A549 (cell line): ENCODE data around the gene FLYWCH1. TPM values are rescaled to one million over a fixed set of nuclear protein-coding genes. Genes with fewer than 3 reads are reported as not detected.

ENCODE experiments used
- ATAC-seq, 2 experiments: fragments of 200-7000 bp in 1 of 2; fragments of >200 bp in 1 of 2; cut with Nextera tagmentation in 1 of 2; cut with Tn5 transposase in 1 of 2; 3 replicates each; pipeline versions ENCODE4 v1.8.0 to v1.9.1; 2018 to 2020; ENCODE audit warnings: mild to moderate bottlenecking in 1 of 2, moderate library complexity in 1 of 2
- CTCF ChIA-PET: fragments of 300-600 bp; sonication (Branson Sonifier 250); formaldehyde crosslinking; extraction: SDS; loops from one replicate; lab custom pipeline; 2021; ENCODE audit warnings: antibody characterized with exemption, inconsistent platforms; lab: Yijun Ruan, JAX
- POLR2A ChIA-PET: fragments of 350-600 bp; formaldehyde crosslinking; extraction: SDS; loops from one replicate; lab custom pipeline; 2021; ENCODE audit warnings: antibody characterized with exemption, inconsistent platforms; lab: Yijun Ruan, JAX
- DNase-seq, 2 experiments: peaks; one replicate each; pipeline versions ENCODE4 v3.0.0 to v3.0.0-alpha.2; 2011 to 2016; ENCODE audit warnings: low read depth in 1 of 2, low spot score in 1 of 2
- FAIRE-seq: peaks from 2 replicates; lab custom pipeline; 2011; peaks lifted over from hg19 to GRCh38; lab: Jason Lieb, UNC
- H3K27ac ChIP-seq, 2 experiments: fragments of >200 bp; sonication (Bioruptor Twin); formaldehyde crosslinking; 3 replicates each; pipeline ENCODE4 v1.5.1; 2016 to 2017
- H3K4me1 ChIP-seq: fragments of >200 bp; sonication (Bioruptor Twin); formaldehyde crosslinking; 3 replicates; pipeline ENCODE4 v1.6.1; 2016
- H3K4me2 ChIP-seq: fragments of >200 bp; sonication (Bioruptor Twin); formaldehyde crosslinking; 3 replicates; pipeline ENCODE4 v1.6.1; 2016
- H3K4me3 ChIP-seq: fragments of >200 bp; sonication (Bioruptor Twin); formaldehyde crosslinking; 3 replicates; pipeline ENCODE4 v1.5.1; 2016
- H3K9me3 ChIP-seq: fragments of >200 bp; sonication (Bioruptor Twin); formaldehyde crosslinking; 3 replicates; pipeline ENCODE4 v1.6.1; 2016
- CBX2 ChIP-seq: fragments of 200-600 bp; sonication (generic); IDR thresholded peaks from 2 replicates; pipeline ENCODE4 v1.6.1; 2016; ENCODE audit warnings: low read depth, mild to moderate bottlenecking, borderline replicate concordance
- CEBPB ChIP-seq, 2 experiments: fragments of >200 bp in 1 of 2; sonication (Bioruptor Twin) in 1 of 2; formaldehyde crosslinking in 1 of 2; IDR thresholded peaks; 2 replicates each; pipeline ENCODE4 v1.6.1; 2012 to 2016
- EHF ChIP-seq: fragments of 250-450 bp; sonication (Bioruptor Pico); IDR thresholded peaks from 2 replicates; pipeline ENCODE4 v1.5.0; 2020; ENCODE audit warnings: mild to moderate bottlenecking
- EHMT2 ChIP-seq: fragments of 200-600 bp; sonication (generic); IDR thresholded peaks from 2 replicates; pipeline ENCODE4 v1.6.1; 2016; ENCODE audit warnings: antibody characterized with exemption, low read depth, mild to moderate bottlenecking, moderate library complexity
- EP300 ChIP-seq, 2 experiments: fragments of >200 bp; sonication (Bioruptor Twin); formaldehyde crosslinking; IDR thresholded peaks; 2 replicates in 1 of 2; 3 replicates in 1 of 2; pipeline ENCODE4 v1.6.1; 2016 to 2017
- ESRRA ChIP-seq: fragments of 150-350 bp; IDR thresholded peaks from 2 replicates; pipeline ENCODE4 v1.6.1; 2014; ENCODE audit warnings: mild to moderate bottlenecking, low read length, borderline replicate concordance
- FOSL2 ChIP-seq, 2 experiments: fragments of 450-650 bp in 1 of 2; fragments of >200 bp in 1 of 2; sonication (Bioruptor Twin) in 1 of 2; formaldehyde crosslinking; IDR thresholded peaks; 2 replicates each; pipeline versions ENCODE4 v1.5.0 to v1.6.1; 2016 to 2020; ENCODE audit warnings: mild to moderate bottlenecking in 1 of 2, moderate library complexity in 1 of 2
- FOXS1 ChIP-seq: fragments of 250-450 bp; sonication (Bioruptor Pico); IDR thresholded peaks from 2 replicates; pipeline ENCODE4 v1.5.0; 2020; ENCODE audit warnings: mild to moderate bottlenecking, moderate library complexity
- HEYL ChIP-seq: fragments of 250-450 bp; sonication (Bioruptor Pico); IDR thresholded peaks from 2 replicates; pipeline ENCODE4 v1.8.0; 2021; ENCODE audit warnings: mild to moderate bottlenecking, moderate library complexity
- HOXA7 ChIP-seq: fragments of 250-450 bp; sonication (Bioruptor Pico); IDR thresholded peaks from 2 replicates; pipeline ENCODE4 v1.5.0; 2020; ENCODE audit warnings: mild to moderate bottlenecking, moderate library complexity
- HOXB13 ChIP-seq: fragments of 250-450 bp; sonication (Bioruptor Pico); IDR thresholded peaks from 2 replicates; pipeline ENCODE4 v1.5.0; 2020; ENCODE audit warnings: low read depth, mild to moderate bottlenecking, moderate library complexity
- HOXB5 ChIP-seq: fragments of 250-450 bp; sonication (Bioruptor Pico); IDR thresholded peaks from 2 replicates; pipeline ENCODE4 v1.5.0; 2020; ENCODE audit warnings: mild to moderate bottlenecking, moderate library complexity
- KDM1A ChIP-seq: fragments of 200-600 bp; sonication (generic); IDR thresholded peaks from 2 replicates; pipeline ENCODE4 v1.6.1; 2016; ENCODE audit warnings: low read depth, mild to moderate bottlenecking
- MYC ChIP-seq: IDR thresholded peaks from 2 replicates; pipeline ENCODE4 v1.6.1; 2012; ENCODE audit warnings: mild to moderate bottlenecking, inconsistent platforms, low read length, improper control_type of control experiment, borderline replicate concordance
- NFE2L2 ChIP-seq: fragments of 150-350 bp; conservative IDR thresholded peaks from 2 replicates; pipeline ENCODE4 v1.6.1; 2014; ENCODE audit warnings: low read length
- NPAS2 ChIP-seq: fragments of 250-450 bp; sonication (Bioruptor Pico); IDR thresholded peaks from 2 replicates; pipeline ENCODE4 v1.8.0; 2022; ENCODE audit warnings: mild to moderate bottlenecking, moderate library complexity, borderline replicate concordance
- PHF8 ChIP-seq: fragments of 200-600 bp; sonication (generic); IDR thresholded peaks from 2 replicates; pipeline ENCODE4 v1.6.1; 2016; ENCODE audit warnings: low read depth, mild to moderate bottlenecking, antibody characterized with exemption, moderate library complexity, borderline replicate concordance
- POLR2A ChIP-seq: IDR thresholded peaks from 2 replicates; pipeline ENCODE4 v1.6.1; 2012; ENCODE audit warnings: mild to moderate bottlenecking, low read length
- RAD21 ChIP-seq, 2 experiments: fragments of >200 bp in 1 of 2; sonication (Bioruptor Twin) in 1 of 2; formaldehyde crosslinking in 1 of 2; IDR thresholded peaks in 1 of 2; conservative IDR thresholded peaks in 1 of 2; 2 replicates in 1 of 2; 3 replicates in 1 of 2; pipeline ENCODE4 v1.6.1; 2012 to 2018; ENCODE audit warnings: inconsistent platforms in 1 of 2
- RARB ChIP-seq: fragments of 250-450 bp; sonication (Bioruptor Pico); IDR thresholded peaks from 2 replicates; pipeline ENCODE4 v1.8.0; 2021; ENCODE audit warnings: mild to moderate bottlenecking, moderate library complexity
- RCOR1 ChIP-seq: fragments of 150-350 bp; IDR thresholded peaks from 2 replicates; pipeline ENCODE4 v1.6.1; 2014; ENCODE audit warnings: antibody characterized with exemption, low read length, low read depth
- RFX5 ChIP-seq: fragments of 450-650 bp; IDR thresholded peaks from 2 replicates; pipeline ENCODE4 v1.7.1; 2014; ENCODE audit warnings: antibody characterized with exemption, mild to moderate bottlenecking, moderate library complexity
- RNF2 ChIP-seq: fragments of 200-600 bp; sonication (generic); IDR thresholded peaks from 2 replicates; pipeline ENCODE4 v1.6.1; 2016; ENCODE audit warnings: low read depth, mild to moderate bottlenecking, antibody characterized with exemption, moderate library complexity, borderline replicate concordance
- SMC3 ChIP-seq: fragments of >200 bp; sonication (Bioruptor Twin); formaldehyde crosslinking; IDR thresholded peaks from 3 replicates; pipeline ENCODE4 v1.6.1; 2018; ENCODE audit warnings: inconsistent platforms
- SREBF2 ChIP-seq: fragments of 450-650 bp; IDR thresholded peaks from 2 replicates; pipeline ENCODE4 v1.6.1; 2014; ENCODE audit warnings: mild to moderate bottlenecking, moderate library complexity
- TFCP2L1 ChIP-seq: fragments of 250-450 bp; sonication (Bioruptor Pico); IDR thresholded peaks from 2 replicates; pipeline ENCODE4 v1.5.0; 2021; ENCODE audit warnings: mild to moderate bottlenecking
- ZFP36 ChIP-seq: fragments of 450-650 bp; IDR thresholded peaks from 2 replicates; pipeline ENCODE4 v1.6.1; 2014; ENCODE audit warnings: borderline replicate concordance; ENCODE audit not compliant: partially characterized antibody
- ZSCAN20 ChIP-seq: fragments of 250-450 bp; sonication (Bioruptor Pico); IDR thresholded peaks from 2 replicates; pipeline ENCODE4 v1.8.0; 2022; ENCODE audit warnings: mild to moderate bottlenecking, moderate library complexity
- WGBS: methylation state at CpG from one replicate; pipeline ENCODE4 v1.1.6; 2017; ENCODE audit errors: missing lambda C conversion rate; 5-methylcytosine and 5-hydroxymethylcytosine counted together
- polyA plus RNA-seq, 4 experiments: library from polyadenylated mRNA; depleted of rRNA in 3 of 4; stranded (reverse); fragments of >200 nt; fragmentation: RNase III in 1 of 4; extraction: RNeasy Plus Mini Kit Qiagen cat#74134 plus additional on column Dnase treatment in 1 of 4; gene quantifications; 2 replicates in 3 of 4; 3 replicates in 1 of 4; pipeline ENCODE4 v1.2.3, GENCODE V29; 2011 to 2017
- TF ChIP-seq, protein P1 (sequence below): fragments of >200 bp; sonication (Bioruptor Twin); formaldehyde crosslinking; IDR thresholded peaks from 3 replicates; pipeline ENCODE4 v1.5.1; 2016
- TF ChIP-seq, protein P2 (sequence below): fragments of 250-450 bp; sonication (Bioruptor Pico); IDR thresholded peaks from 2 replicates; pipeline ENCODE4 v1.5.0; 2021; ENCODE audit warnings: mild to moderate bottlenecking, moderate library complexity, borderline replicate concordance
- TF ChIP-seq, protein P3 (sequence below): fragments of 150-350 bp; IDR thresholded peaks from 2 replicates; pipeline ENCODE4 v1.6.1; 2014; ENCODE audit warnings: low read depth, mild to moderate bottlenecking, low read length
- TF ChIP-seq, protein P4 (sequence below): fragments of 200-600 bp; sonication (generic); IDR thresholded peaks from 2 replicates; pipeline ENCODE4 v1.6.1; 2016; ENCODE audit warnings: antibody characterized with exemption, mild to moderate bottlenecking, moderate library complexity

Gene FLYWCH1
- polyA plus RNA-seq, 2 of the 4 experiments (the other 2 are of a cell fraction) = 9.3 to 22.5 TPM

DNA sequence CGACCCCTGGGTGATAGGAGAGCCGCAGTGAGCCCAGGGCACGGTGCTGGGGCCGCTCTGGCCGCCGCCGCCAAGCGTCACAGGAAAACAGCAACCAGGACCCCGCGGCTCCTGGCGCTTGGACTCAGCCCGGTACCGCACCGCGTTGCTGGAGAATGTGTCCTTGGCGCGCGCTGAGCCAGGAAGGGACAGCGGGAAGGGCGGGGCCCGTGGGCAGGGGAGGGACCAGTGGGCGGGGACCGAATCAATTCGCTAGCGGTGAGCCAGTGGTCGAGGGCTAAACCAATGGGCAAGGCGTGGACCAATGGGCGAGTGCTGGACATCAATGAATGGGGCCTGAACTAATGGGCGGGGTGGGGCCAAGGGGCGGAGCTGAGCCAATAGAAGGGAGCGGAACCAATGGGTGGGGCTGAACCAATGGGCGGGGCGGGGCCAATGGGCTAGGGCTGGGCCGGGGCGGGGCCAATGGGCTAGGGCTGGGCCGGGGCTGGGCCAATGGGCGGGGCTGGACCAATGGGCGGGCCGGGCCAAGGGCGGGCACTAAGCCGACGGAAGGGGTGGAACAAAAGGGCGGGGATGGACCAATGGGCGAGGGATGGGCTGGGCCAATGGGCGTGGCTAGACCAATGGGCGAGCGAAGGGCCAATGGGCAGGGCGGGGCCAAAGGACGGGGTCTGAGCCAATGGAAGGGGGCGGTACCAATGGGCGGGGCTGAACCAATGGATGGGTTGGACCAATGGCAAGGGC, 6.3 kb upstream of the FLYWCH1 start:
- ChIA-PET POLR2A (interaction anchor here (0.5 to 1.5 kb wide), 27 partner anchors 9 to 571 kb away, joined by 3 to 62 read pairs (median 4); partner anchors contain the start of genes FLYWCH2, KCTD5, SRRM2 and TNFRSF12A), CTCF (interaction anchor here (0.6 to 5.3 kb wide), 10 partner anchors 10 to 137 kb away, joined by 3 to 44 read pairs (median 6); partner anchors contain the start of gene FLYWCH2)
- peak; percentile 79 to 88 for ATAC-seq
- peak overlapping the region; percentile 80 for H3K4me3 ChIP-seq
- no peaks in the 10 kb centered on the region for H3K9me3 ChIP-seq
- peak; percentile 7 for FAIRE-seq
- H3K4me1 ChIP-seq = peaks cover 16% of the 10 kb centered on the region
- peak overlapping the region; percentile 93 to 98 for H3K27ac ChIP-seq
- peak overlapping the region; percentile 91 for H3K4me2 ChIP-seq
- DNase-seq = peak; percentile 98 to 100
- WGBS = 8% methylated on average over 7 of the region's 51 CpGs
- TF ChIP-seq RARB (no peak), ZSCAN20 (CRISPR knock-in tag) (no peak), FOXS1 (CRISPR knock-in tag) (no peak), RFX5 (no peak), KDM1A (no peak), HOXB5 (no peak), RCOR1 (no peak), EHMT2 (no peak), SMC3 (no peak), RAD21 (conservative IDR thresholded peaks at IDR 0.05 in 1 of 2, IDR thresholded peaks at IDR 0.05 in 1 of 2) (no peak), HOXB13 (CRISPR knock-in tag) (no peak), FOSL2 (IDR thresholded peaks at IDR 0.05) (no peak), FOSL2 (CRISPR knock-in tag; IDR thresholded peaks at IDR 0.05) (no peak), TFCP2L1 (peak; percentile 71; the same call in 1 of the 2 replicates), CBX2 (no peak), ZFP36 (no peak), MYC (no peak), RNF2 (no peak), HOXA7 (no peak), HEYL (CRISPR knock-in tag) (no peak), NFE2L2 (no peak), CEBPB (IDR thresholded peaks at IDR 0.05) (no peak), PHF8 (peak; percentile 83; the same call in 1 of the 2 replicates), ESRRA (no peak), NPAS2 (CRISPR knock-in tag) (no peak), SREBF2 (no peak), EP300 (IDR thresholded peaks at IDR 0.05) (0 out of 5 replicates have a peak, but pooled peaks of 1 of the 2 experiments have one; percentile 20), POLR2A (peak; percentile 100), EHF (no peak)
- TF ChIP-seq, protein P1, sequence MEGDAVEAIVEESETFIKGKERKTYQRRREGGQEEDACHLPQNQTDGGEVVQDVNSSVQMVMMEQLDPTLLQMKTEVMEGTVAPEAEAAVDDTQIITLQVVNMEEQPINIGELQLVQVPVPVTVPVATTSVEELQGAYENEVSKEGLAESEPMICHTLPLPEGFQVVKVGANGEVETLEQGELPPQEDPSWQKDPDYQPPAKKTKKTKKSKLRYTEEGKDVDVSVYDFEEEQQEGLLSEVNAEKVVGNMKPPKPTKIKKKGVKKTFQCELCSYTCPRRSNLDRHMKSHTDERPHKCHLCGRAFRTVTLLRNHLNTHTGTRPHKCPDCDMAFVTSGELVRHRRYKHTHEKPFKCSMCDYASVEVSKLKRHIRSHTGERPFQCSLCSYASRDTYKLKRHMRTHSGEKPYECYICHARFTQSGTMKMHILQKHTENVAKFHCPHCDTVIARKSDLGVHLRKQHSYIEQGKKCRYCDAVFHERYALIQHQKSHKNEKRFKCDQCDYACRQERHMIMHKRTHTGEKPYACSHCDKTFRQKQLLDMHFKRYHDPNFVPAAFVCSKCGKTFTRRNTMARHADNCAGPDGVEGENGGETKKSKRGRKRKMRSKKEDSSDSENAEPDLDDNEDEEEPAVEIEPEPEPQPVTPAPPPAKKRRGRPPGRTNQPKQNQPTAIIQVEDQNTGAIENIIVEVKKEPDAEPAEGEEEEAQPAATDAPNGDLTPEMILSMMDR = no peak
- TF ChIP-seq, protein P2, sequence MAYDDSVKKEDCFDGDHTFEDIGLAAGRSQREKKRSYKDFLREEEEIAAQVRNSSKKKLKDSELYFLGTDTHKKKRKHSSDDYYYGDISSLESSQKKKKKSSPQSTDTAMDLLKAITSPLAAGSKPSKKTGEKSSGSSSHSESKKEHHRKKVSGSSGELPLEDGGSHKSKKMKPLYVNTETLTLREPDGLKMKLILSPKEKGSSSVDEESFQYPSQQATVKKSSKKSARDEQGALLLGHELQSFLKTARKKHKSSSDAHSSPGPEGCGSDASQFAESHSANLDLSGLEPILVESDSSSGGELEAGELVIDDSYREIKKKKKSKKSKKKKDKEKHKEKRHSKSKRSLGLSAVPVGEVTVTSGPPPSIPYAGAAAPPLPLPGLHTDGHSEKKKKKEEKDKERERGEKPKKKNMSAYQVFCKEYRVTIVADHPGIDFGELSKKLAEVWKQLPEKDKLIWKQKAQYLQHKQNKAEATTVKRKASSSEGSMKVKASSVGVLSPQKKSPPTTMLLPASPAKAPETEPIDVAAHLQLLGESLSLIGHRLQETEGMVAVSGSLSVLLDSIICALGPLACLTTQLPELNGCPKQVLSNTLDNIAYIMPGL (CRISPR knock-in tag) = no peak
- TF ChIP-seq, protein P3, sequence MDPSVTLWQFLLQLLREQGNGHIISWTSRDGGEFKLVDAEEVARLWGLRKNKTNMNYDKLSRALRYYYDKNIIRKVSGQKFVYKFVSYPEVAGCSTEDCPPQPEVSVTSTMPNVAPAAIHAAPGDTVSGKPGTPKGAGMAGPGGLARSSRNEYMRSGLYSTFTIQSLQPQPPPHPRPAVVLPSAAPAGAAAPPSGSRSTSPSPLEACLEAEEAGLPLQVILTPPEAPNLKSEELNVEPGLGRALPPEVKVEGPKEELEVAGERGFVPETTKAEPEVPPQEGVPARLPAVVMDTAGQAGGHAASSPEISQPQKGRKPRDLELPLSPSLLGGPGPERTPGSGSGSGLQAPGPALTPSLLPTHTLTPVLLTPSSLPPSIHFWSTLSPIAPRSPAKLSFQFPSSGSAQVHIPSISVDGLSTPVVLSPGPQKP = no peak
- TF ChIP-seq, protein P4, sequence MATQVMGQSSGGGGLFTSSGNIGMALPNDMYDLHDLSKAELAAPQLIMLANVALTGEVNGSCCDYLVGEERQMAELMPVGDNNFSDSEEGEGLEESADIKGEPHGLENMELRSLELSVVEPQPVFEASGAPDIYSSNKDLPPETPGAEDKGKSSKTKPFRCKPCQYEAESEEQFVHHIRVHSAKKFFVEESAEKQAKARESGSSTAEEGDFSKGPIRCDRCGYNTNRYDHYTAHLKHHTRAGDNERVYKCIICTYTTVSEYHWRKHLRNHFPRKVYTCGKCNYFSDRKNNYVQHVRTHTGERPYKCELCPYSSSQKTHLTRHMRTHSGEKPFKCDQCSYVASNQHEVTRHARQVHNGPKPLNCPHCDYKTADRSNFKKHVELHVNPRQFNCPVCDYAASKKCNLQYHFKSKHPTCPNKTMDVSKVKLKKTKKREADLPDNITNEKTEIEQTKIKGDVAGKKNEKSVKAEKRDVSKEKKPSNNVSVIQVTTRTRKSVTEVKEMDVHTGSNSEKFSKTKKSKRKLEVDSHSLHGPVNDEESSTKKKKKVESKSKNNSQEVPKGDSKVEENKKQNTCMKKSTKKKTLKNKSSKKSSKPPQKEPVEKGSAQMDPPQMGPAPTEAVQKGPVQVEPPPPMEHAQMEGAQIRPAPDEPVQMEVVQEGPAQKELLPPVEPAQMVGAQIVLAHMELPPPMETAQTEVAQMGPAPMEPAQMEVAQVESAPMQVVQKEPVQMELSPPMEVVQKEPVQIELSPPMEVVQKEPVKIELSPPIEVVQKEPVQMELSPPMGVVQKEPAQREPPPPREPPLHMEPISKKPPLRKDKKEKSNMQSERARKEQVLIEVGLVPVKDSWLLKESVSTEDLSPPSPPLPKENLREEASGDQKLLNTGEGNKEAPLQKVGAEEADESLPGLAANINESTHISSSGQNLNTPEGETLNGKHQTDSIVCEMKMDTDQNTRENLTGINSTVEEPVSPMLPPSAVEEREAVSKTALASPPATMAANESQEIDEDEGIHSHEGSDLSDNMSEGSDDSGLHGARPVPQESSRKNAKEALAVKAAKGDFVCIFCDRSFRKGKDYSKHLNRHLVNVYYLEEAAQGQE = 0 out of 2 replicates have a peak, but pooled peaks have one; percentile 36
